ENCODE data around the gene ALOX5.
"Not testable (repeated sequence)": the region's sequence is repeated elsewhere in the genome, so short reads cannot be mapped to it uniquely, and the experiment has no call there.

The ALOX5 gene

DNA sequence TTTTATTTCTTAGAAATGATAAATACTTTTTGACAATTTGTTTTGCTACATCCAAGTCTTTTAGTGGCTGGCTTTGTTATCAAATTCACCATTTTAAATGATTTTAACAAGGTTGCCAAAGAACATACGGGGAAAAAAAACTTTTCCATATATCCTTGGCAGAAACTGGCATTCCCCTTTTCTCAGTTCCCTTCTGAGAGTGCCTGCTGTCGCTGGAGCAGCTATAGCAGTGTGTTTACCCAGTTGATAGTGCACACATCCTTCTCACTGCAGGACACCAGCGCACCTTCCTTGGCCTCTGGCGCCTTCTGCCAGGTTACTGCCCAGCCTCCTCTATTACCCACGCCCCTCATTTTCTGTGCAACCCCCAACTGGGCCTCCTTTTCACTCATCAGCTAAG is 94.1 kb downstream of the ALOX5 start:
- DNase-seq (ENCODE audit: low spot score) = no peak

DNA sequence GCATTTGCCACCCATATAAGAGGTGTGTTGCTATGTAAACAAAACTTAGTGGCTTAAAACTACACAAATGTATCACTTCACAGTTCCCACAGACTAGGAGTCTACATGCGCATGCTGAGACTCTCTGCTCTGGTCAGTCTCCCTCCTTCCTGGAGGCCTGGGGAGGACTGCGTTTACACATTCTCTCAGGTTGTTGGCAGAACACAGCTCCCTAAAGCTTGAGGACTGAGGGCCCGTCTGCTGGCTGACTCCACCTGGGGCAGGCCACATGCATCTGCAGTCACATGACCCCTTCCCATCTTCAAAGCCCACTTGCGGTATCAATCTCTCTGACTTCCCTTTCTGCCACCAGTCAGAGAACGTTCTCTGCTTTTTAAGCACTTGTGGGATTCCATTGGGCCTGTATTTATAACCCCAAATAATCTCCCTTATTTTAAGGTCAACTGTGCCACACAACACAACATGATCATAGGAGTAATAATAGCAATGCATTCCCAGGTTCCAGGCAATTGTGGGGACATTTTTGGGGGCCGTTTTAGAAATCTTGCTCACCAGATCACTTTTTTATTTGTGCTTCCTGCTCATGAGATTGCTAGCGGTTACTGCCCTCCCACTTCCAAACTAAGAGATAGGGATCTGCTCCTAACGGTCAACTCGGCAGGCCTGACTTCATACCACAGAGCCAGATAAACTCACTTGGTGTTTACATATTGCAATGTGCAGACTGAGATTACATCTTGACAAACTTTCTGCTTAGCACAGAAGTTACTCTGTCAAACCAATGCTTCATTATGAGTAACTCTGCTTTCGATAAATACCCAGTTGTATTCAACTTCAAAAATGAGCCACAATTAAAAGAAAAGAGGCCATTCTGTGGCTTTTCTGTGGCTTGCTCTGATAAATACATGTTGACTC is 96.3 kb downstream of the ALOX5 start:
- no peak for DNase-seq (ENCODE audit: low spot score)

DNA sequence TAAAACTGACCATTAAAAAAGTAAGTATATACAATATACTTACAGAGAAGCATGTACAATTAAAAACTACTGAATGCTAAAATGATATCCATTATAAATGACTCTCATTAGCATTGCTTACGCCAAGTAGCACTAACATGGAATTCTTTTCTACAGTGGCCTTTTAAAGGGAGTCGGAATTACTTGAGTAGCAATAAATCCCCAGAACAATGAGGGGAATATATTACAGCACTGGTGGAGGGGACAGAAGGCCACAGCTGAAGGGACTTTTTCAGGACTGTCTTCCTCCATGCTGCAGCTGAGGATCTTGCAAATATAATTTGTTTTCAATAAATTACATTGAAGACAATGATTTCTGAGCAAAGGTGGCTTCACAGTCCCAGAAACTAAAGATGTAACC is 97.0 kb downstream of the ALOX5 start:
- DNase-seq (ENCODE audit: low spot score) = no peak

DNA sequence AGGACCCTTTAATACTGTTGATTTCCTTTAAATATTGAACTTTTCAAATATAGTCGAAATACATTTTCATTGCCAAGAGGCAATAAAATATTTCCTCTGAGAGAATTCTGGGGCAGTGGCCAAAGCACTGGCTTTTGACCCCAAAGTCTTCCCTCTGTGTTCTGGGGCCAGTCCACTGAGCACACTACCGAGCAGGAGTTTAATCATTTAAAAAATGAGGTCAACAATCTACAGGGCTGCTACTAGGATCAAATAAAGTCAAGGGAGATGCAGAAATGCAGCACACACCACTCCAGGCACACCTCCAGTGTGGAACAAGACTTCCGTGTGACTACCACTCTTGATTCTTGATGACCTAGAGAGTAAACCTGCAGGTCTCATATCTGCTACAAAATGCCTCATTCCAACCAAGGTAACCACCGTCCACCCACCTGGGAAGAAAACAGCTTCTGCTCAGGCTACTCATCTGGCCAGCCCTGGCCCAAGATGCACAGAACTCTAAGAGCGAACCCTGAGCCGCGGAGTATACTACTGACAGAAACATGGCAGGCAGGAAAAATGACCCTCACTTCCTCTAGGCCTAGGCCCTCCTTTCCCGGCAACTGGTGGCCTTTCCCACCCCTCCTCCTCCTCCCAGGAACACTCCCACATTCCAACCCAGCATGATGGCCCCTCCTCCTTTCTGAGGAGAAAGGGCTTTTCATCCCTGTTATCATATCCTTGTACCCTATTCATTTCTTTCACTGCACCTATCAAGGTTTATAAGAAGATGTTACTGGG is 97.7 kb downstream of the ALOX5 start:
- no peak for DNase-seq (ENCODE audit: low spot score)

DNA sequence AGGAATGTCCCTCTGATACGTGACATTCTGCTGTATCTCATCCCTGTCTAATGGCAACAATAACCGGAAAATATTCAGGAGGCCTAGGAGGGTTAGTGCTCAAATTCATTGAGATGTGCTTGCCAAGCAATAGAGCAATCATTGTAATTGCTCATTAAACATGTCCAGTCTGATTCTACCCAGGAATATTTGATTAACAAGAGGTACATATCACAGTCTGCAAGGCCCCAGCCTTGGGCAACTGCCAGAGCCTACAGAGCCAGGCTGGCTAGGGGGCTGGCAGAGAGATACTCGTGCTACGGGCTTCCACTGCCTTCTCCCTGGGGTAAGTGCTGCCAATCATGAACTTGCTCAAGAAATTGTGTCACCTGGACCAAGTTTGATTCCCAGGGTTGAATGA is 99.1 kb downstream of the ALOX5 start:
- DNase-seq (ENCODE audit: low spot score) = no peak

DNA sequence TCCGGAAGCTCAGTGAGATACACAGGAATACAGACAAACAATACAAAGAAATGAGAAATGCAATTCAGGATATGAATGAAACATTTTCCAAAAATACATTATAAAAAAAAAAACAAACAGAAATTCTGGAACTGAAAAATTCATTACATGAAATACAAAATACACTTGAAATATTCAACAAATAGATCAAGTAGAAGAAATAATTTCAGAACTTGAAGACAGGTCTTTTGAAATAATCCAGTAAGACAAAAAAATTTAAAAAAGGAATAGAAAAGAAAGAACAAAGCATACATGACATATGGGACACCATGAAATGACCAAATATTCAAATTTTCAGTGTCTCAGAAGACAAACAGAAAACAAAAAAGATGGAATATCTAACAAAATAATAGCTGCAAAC is 102.5 kb downstream of the ALOX5 start:
- DNase-seq (ENCODE audit: low spot score) = no peak

DNA sequence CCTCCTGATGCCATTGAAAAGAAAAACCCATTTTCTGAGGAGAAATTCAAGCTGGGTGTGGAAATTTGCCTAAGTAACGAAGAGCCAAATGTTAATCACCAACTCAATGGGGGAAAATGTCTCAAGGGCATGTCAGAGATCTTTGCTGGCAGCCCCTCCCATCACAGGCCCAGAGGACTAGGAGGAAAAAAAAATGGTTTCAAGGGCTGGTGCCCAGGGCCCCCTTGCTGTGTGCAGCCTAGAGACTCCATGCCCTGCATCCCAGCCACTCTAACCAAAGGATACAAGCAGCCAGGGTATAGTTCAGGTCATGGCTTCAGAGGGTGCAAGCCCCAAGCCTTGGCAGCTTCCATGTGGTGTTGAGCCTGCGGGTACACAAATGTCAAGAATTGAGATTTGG is 106.3 kb downstream of the ALOX5 start:
- no peak for DNase-seq (ENCODE audit: low spot score)

DNA sequence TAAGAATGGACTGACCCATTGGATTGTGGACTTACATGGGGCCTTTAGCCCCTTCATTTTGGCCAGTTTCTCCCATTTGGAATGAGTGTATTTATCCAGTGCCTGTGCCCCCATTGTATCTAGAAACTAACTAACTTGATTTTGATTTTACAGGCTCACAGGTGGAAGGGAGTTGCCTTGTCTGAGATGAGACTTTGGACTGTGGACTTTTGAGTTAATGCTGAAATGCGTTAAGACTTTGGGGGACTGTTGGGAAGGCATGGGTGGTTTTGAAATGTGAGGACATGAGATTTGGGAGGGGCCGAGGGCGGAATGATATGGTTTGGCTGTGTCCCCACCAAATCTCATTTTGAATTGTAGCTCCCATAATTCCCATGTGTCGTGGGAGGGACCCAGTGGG is 107.1 kb downstream of the ALOX5 start:
- DNase-seq (ENCODE audit: low spot score) = not testable (repeated sequence)

DNA sequence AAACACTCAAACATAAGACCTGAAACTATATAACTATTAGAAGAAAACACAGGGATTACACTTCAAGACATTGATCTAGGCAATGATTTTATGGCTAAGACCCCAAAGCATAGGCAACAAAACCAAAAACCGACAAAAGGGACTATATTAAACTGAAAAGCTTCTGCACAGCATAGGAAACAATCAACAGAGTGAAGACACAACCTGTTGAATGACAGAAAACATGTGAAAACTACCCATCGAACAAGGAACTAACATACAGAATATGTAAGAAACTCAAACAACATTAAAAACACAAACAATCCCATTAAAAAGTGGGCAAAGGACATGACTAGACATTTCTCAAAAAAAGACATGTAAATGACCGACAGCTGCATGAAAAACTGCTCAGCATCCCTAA is 109.0 kb downstream of the ALOX5 start:
- DNase-seq (ENCODE audit: low spot score) = no peak

DNA sequence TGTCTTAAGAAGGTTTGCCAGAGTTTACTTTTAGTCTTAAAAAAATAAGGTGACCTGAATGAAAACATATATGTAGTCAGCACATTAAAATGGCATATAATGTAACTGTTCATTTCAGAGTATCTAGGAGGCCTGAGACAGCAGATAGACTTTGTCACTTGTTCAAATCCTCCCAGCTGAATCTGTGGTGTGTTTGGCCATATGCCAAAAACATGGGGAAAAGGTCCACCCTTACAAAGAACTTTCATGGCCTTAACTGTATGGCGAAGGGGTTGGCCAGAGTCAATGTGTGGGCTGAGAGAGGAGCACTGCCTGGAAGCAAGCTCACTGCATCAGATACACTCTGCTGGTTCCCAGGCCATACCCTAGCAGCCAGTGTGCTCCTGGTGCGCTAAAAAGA is 113.7 kb downstream of the ALOX5 start:
- DNase-seq (ENCODE audit: low spot score) = no peak

DNA sequence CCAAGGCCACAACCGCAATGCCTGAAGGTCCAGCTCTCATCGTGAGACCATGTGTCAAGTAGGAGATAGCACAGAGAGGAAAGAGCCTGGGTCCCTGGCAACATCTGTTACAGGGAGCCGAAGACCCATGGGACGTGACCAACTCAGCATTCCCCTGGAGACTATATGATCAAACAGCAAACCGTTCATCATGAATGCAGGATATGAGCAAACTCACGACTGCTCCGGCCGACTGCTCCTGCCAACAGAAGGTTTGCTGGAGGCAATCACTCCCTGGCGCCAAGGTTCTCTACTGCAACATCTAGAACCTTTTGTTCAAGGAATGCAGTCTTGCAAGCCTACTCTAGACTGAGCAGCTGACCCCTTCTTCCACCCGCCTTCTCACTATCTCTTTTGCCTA is 114.3 kb downstream of the ALOX5 start:
- no peak for DNase-seq (ENCODE audit: low spot score)

DNA sequence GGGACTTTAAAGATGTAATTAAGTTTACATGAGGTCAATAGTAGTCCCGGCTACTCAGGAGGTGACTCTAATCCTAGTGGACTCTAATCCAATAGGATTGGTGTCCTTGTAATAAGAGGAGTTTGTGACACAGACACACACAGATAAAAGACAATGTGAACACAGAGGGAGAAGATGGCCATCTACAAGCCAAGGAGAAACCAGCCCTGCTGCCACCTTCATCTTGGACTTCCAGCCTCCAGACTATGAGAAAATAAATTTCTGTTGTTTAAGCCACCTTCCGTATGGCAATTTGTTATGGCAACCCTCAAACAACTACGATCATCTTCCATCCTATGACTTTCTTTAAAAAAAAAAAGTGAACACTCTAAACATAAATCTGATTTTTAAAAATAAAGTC is 116.3 kb downstream of the ALOX5 start:
- DNase-seq (ENCODE audit: low spot score) = no peak

DNA sequence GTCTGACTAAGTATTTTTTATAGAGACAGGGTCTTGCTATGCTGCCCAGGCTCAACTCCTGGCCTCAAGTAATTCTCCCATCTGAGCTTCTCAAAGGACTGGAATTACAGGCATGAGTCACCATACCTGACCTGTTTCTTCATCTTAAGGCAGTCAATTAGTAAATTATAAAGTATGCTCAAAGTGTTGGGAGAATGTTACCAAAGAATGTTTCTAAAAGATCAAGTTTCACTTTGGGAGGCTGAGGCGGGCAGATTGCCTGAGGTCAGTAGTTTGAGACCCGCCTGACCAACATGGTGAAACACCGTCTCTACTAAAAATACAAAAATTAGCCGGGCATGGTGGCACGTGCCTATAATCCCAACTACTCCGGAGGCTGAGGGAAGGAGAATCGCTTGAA is 117.0 kb downstream of the ALOX5 start:
- no peak for DNase-seq (ENCODE audit: low spot score)

Data from RKO (cell line).